Activated T-cell treated with anti-CD3 and anti-CD28 coated beads, Interleukin-2, amount 50 U/mL, for 48 hours (primary cell): ENCODE data around the gene IQCK.
"Not testable (repeated sequence)": the region's sequence is repeated elsewhere in the genome, so short reads cannot be mapped to it uniquely, and the experiment has no call there.

ENCODE experiments used
- DNase-seq, 2 experiments: peaks; one replicate each; pipeline ENCODE4 v3.0.0-alpha.2; 2020

The IQCK gene

DNA sequence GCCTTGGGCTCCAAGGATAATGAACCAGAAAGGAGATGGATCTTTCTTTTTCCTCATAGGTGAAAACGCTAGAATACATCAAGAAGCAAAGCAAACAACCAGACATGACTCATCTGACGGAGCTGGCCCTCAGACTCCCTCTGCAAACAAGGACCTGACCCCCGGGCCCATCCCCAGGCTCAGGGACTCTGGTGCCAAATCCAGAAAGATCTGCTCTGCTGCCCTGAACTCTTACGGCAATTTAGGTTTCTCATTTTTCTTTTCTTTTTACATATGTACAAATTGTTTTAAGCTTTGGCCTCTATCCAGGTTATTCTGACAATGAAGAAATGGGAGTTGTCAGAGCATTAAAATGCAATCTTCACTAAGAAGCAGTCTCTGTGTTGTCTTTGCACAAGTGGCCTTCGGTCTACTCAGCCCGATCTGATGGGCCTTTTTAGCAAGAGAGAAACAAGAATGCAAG is 17.7 kb upstream of the IQCK start:
- DNase-seq: no peak

DNA sequence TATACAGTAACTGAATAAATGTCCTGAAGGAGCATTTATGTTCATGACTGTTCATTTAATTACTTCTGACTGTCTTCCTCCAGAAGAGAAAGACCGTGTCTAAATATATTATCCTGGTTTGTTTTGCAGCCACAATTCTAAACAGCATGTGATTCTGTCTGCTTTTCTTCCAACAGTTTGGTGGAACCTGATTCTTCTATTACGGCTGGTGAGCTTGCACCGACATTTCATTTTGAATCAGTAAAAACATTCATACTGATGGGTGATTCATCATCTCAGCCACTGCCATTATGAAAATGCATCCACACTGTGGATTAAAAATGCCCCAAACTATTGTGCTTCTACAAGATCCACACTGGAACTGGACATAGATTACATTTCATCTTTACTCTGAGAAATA is 17.0 kb upstream of the IQCK start:
- no peak for DNase-seq

DNA sequence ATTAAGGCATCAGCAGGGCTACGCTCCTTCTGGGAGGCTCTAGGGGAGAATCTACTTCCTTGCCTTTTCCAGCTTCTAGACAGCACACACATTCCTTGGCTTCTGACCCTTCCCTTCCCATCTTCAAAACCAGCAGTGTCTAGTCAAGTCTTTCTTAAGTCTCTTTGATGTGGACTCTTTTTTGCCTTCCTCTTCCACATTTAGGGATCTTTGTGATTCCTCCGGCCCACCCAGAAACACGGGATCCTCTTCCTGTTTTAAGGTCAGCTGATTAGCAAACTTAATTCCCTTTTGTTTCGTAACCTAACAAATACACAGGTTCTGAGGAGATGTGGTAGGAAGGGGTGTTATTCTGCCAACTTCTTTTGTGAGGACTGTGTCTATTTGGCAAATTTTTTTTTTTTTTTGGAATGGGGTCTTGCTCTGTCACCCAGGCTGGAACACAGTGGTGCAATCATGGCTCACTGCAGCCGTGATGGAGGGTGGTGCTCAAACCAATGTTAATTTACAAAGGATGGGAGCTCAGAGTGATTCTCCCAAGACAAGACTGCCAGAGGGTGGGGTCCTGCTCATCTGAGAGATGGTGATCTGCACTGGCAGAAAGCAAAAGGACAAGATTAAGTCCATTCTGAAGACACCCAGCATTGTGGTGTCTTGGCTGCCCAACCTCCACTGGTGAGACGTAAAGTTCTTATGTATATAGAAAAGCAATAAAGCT is 14.7 kb upstream of the IQCK start:
- DNase-seq: no peak

DNA sequence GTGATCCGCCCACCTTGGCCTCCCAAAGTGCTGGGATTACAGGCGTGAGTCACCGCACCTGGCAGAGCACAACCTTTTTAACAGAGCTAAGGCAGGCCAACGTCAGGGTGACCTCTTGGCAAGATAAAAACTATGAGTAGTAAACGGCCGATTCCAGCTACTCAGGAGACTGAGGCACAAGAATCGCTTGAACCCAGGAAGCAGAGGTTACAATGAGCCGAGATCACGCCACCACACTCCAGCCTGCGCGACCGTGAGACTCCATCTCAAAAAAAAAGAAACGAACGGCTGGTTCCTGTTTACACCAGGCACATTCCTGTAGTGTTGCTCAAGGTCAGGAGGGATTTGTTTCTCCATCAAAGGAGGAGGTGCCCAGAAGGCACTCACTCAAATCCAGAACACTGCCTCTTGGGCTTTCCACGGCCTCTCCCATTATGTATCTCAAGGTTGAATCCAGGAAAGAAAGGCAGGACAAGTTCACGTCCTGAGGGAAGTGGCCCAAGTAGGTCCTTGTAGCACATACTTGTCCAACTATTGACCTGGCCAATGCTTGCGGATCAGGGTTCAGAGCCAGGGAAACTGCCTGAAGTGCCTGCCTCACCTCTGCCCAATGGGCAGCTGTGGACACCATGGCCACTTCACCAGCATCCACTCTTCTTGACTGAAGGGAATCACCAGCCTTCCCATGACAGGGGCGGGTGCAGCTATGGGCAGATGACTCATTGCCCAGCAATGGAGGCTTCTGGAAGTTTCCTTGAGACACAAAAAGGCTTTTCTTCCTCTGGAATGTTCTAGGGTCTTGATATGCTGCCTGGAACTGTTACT is 13.5 kb upstream of the IQCK start:
- no peak for DNase-seq

DNA sequence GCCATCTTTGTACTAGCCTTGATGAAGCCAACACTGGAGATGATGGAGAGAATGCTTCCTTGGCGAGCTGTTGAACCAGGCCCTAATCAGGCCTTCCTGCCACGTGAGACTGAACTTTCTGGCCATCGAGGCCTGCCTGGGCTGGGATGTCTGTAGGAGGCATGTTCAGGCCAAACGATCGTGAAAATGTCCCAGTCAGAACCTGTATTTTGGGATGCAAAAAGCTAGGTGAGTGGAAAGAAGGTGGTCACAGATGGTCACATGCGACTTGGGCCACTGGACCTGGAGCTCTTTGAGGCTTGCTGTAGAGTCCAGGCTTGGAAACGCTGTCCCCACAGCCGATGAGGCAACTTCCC is 12.9 kb upstream of the IQCK start:
- no peak for DNase-seq

DNA sequence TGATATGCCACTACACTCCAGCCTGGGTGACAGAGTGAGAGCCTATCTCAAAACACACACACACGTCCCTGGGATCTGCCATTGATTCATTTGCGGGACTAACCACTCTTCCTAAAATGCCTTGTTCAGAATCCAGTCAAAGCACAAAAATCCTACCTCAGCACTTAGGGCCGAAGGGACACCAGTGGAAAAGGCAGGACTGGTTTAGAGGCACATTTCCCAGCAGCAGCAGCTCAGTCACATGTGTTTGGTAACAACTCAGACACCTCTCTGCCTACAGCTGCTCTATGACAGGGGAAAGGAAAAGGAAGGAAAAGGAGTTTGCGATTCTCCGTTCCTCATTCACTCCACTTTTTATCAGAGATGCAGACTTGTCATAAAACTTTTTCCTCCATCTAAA is 12.2 kb upstream of the IQCK start:
- DNase-seq: no peak

DNA sequence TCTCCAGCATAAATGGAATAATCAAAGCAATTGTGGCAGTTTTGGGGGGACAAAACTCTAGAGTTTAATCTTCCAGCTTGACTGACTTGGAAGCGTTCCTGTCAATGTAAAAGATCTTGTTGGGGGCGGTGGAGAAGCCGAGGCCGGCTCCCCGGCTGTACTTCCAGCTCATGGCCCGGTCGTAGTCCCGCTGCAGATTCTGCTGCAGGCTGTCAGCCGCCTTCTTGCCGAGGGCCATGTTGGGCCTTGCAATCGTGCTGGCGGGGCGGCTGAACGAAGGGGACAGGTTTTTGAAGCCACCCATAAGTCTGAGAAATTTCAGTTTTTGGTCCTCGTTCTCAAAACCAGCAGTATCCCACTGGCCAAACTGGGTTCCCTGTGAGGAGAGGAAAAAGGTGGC is 11.2 kb upstream of the IQCK start:
- no peak for DNase-seq

DNA sequence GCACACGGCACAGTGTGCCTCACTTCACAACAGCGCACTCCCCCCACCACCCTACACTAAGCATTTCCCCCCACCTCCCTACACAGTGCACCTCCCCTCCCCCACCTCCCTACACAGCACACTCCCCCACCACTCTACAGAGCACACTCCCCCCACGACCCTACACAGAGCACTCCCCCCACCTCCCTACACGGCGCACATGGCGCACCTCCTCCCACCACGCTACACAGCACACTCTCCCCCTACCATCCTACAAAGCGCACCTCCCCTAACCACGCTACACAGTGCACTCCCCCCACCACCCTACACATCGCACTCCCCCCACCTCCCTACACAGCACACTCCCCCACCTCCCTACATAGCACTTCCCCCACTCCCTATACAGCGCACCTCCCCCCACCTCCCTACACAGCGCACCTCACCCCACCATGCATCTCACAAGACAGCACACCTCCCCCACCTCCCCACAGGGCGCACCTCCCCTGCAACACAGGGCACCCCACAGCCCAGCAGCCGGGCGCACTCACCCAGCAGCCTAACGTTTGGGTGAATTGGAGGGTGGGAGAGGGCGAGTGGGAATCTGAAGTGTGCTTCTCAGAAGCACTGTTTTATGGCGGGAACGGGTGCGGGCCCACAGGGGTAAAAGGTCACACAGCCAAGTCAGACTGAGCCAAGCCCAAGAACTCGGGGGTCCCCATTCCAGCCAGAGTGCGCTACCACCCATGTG is 10.3 kb upstream of the IQCK start:
- DNase-seq: no peak

DNA sequence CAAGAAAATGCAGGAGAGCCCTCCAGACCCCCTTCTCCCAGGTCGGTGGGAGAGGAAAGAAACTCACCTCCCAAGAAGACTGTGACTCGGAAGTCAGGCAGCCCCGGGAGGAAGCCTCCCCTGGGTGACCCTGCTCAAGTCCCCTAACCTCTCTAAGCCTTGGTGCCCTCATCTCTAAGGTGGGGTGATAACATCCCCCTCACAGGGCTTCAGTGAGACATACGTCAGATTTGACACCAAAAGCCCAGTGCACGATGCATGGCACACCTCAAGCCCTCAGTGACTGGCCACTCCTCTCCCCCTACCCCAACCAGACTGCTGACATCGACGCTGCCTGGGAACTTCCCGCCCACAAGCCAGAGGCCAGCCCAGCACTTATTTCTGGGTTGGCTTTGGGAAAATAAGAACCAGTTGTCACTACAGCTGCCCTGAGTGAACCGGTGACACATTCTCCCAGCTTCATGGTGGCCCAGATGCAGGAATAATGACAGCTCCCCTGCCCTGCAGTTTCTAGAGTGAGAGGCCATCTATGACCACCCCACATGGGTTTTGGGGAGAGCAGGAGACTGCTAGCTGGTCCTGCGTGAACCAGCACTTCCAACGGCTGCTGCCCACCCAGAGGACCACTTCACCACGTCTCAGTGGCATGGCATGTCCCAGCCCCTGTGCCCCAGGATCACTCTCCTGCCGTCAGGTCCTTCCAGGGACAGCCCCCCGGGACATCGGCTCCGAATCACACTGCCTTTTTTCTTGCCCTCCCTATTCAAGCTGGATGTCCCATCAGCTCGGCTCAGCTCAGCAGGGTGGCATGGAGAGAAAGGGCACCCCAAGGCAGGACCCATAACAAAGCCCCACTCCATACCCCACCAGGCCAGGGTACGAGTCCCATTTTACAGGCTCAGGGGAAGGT is 9.5 kb upstream of the IQCK start:
- DNase-seq: no peak

DNA sequence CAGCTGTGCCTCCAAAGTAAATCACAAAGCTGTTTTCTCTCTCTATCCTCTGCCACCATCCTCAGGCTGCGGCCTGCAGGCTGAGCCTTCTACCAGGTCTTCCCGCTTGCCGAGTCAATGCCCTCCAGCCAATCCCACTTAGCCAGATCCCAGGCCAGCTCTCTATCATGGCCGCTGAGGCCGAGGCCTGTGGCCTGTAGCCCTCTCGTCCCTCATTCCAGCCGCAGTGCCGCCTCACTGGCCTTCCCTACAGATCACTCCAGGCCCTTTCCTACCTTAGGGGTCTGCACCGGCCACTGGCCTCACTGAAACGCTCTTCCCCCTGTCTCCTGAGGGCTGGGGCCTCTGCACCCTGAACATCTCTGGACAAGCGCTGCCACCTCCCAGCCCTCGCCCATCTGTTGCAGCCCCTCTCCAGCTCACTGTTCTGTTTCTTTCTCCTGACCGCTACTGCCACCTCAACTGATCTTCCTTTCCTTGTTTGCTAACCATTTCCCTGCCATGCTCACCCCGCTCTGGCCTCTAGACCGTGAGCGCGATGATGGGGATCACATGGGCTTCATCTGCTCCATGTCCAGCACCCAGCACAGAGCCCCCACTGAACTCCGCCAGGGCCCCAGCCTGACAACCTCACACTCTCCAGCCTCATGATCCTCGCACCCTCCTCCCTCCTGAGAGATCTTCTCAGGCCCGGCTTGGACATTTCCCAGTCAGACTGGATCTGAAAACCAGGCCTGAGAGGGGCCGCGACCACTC is 8.5 kb upstream of the IQCK start:
- DNase-seq: no peak

DNA sequence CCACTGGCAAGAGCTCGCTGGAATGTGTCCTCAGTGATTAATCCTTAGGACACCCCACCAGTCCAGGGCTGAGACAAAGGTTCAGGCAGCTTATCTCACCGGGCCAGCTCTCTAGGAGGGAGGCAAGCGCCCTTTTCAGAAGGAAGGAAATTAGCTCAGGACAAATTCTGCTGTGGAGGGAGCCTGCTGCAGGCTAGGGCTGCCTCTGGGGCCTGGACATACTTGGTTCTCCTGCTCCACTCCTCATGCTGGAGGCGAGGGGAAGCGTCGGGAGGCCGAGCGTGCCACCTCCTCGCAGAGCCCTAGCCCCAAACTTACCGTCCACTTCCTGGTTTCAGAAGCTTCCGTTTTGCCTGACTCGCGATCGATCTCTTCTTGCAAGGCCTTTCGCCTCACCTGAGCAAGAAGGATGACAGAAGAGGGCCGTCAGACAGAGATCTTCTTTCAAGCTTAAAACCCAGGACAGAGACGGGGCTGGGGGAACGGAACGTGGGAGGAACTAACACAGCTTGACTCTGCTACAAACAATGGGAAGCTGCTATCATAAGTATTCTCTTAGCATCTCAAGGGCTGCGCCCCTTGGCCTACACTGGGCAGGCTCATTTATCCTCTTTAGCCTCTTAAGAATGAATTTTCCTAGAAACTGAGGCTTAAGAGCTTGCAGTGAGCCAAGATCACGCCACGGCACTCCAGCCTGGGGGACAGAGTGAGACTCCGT is 7.7 kb upstream of the IQCK start:
- no peak for DNase-seq

DNA sequence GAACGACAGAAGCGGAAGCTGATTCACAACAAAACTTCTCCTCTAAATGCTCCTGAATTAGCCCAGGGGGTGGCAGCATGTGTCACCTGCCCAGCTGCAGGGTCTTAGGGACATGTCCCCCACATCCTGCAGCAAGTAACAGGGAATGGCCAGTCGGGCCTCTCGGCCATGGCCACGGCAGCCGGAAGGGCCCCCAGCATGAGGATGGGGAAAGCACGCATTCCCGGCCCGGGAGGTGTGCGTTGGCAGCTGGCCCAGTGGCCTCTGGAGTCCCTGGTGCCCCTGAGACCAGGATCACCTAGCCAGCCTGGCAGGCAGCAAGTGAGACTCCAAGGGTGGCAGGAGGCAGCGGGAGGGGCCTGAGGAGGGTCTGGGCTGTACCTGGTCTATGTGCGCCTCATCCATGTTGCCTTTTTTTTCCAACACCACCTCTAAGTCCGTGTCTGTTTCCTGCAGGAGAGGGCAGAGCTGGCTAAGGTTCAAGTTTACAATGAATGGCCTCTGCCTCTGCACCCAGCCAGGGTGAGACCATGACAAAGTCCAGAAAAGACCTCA is 7.0 kb upstream of the IQCK start:
- no peak for DNase-seq

DNA sequence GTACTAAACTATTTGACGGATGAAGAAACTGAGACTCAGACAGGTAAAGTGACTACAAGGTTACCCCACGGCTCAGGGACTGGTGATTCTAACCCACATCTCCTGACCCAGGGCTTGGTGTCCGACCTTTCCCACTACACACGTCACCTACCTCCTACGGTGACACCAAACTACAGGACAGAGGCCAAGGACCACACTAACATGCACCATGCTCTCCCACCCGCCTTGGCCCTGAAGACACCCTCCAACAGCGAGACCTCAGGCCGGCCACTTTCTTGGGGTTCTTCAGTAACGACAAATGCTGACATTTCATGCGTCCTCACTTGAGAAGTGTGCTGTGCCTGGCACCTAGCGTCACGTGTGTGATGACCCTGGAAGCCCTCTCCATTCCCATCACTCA is 6.4 kb upstream of the IQCK start:
- no peak for DNase-seq

DNA sequence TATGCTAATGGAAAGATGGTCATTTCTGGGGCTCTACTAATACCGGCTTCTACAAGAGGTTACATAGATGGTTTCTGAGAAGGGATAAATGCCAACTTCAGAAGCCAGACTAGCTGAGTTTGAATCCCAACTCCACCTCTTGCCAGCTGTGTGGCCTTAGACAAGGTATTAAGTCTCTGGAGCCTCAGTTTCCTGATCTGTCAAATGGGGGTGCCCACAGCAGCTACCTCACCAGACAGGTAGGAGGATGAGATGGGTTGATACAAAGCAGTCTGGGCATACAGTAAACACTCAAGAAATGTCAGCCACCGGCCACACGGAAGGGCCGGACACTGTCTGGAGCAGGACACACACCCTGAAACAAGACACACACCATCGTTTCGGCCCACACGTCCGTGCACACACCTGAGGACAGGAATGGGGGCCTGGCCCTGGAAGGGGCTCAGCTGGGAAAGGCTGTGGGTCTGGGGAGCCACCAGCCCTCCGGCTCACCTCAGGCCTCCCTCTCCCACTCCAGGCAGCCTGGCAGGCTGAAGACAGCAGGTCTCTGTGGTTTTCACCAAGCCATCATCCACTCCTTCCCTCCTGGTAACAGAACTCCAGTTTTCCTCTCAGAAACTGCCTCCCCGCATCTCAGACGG is 5.5 kb upstream of the IQCK start:
- no peak for DNase-seq

DNA sequence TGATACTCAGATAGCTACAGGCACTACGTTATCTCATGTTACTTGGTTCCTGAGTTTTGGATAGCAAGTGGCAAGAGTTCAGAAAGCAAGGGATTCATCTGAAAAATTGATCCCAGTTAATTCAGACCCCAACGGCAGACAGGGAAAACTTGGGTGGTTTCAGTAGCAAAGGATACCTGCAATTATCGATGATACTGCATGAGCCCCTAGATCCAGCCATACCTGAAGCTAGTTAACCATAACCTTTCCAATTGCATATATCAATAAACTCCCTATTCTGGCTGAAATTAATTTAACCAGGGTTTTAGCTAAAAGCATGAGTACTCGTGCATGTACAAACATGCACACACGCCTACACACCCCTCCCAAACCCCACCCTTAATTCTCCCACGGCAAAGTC is 4.4 kb upstream of the IQCK start:
- DNase-seq: no peak

DNA sequence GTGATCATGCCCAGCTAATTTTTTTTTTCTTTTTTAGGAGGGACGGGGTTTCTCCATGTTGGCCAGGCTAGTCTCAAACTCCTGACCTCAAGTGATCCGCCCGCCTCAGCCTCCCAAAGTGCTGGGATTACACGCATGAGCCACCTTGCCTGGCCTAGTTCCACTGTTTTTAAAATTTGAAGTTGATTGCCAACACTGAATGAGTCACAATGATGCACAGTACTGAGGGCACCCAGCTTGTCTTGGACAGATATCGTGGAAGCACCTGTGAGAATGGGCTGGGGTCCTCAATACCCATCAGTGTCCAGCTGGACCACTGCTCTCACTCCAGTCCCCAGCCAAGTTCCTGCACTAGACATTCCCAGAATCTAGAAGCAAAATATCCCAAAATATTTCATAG is 2.5 kb upstream of the IQCK start:
- DNase-seq: no peak

DNA sequence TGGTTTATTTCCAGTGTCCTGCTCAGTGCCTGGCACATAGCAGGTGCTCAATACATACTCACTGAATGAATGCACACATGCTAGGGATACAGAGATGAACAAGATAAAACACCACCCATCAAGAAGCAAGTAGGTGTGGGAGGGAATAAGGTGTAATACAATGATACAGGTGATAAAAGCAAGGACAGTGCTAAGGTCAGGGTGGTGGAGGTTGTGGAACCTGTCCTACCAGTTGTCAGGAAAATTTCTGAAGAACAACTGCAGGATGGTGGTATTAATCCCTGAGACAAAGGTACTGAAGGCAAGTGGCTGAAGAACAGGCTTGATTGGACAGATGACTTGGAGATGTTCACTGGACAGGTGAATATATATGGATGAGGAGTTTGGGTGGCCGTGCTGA is 1.9 kb upstream of the IQCK start:
- no peak for DNase-seq

DNA sequence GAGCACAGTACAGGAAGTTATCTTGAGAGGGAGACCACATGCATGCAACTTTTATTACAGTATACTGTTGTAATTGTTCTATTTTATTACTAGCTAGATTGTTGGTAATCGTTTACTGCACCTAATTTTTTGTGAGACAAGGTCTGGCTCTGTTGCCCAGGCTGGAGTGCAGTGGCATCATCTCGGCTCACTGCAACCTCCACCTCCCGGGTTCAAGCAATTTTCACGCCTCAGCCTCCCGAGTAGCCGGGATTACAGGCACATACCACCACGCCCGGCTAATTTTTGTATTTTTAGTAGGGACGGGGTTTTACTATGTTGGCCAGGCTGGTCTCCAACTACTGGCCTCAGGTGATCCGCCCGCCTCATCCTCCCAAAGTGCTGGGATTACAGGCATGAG is 1.3 kb upstream of the IQCK start:
- not testable (repeated sequence) for DNase-seq

DNA sequence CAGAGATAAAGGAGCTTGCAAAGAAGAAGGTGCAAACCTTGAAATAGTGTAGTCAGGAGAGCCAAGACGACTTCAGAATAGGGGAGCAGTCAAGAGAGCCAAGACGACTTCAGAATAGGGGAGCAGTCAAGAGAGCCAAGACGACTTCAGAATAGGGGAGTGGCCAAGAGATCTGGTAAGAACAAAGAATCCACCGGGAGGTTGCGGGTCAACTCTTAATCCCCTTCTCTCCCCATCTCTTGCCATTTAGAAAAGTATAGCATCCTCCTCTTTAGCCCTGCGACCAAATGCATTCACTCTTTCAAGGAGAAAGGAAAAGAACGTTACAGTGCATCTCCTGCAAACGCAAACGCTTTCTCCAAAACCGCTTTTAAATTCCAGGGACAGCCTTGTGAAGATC is 757 bp upstream of the IQCK start:
- DNase-seq: peak in 1 of 2 experiments; percentile 25

DNA sequence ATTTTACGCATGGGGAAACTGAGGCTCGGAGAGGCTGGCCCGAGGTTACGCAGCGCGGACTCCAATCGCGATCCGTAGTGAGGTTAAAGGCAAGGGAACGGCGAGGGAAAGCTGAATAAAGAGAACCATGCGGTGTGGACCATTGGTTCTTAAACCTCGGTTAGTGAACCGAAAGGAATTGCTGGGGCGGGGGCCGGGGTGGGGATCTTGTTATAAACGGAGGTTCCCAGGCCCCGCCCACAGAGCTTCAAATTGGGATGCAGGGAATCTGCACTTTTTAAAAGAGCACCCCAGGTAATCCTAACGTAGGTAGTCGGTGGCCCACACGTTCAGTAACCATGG is 524 bp downstream of the IQCK start:
- DNase-seq: no peak
